HG03342 (cell line): ENCODE data around the gene STAT2.
"Not testable (repeated sequence)": the region's sequence is repeated elsewhere in the genome, so short reads cannot be mapped to it uniquely, and the experiment has no call there.

Experiments used
- ATAC-seq: cut with Tn5 transposase; IDR thresholded peaks from one replicate; pipeline ENCODE4 v1.9.1; 2021; ENCODE audit warnings: mild to moderate bottlenecking, moderate library complexity; ENCODE audit not compliant: unreplicated experiment

The STAT2 gene

GRCh38 chr12:56359851-56360767, at the start of gene STAT2:
Gene STAT2, minus strand, starts transcription at chr12:56360107. Its CDS starts 3,536 bp downstream, at chr12:56356571.
- ATAC-seq, result peak; percentile 93

GRCh38 chr12:56408799-56409417, 49.0 kb upstream of the STAT2 start:
- ATAC-seq, result no peak

GRCh38 chr12:56404227-56404626, 44.3 kb upstream of the STAT2 start:
- not testable (repeated sequence) for ATAC-seq

GRCh38 chr12:56401612-56402011, 41.7 kb upstream of the STAT2 start:
- ATAC-seq, result not testable (repeated sequence)

- not testable (repeated sequence) for ATAC-seq
These were observed 41.2 kb upstream of the STAT2 start for GRCh38 chr12:56401125-56401524.

GRCh38 chr12:56399466-56399865, 39.6 kb upstream of the STAT2 start:
- ATAC-seq, result not testable (repeated sequence)

GRCh38 chr12:56398324-56398723, 38.4 kb upstream of the STAT2 start:
- ATAC-seq, result no peak

- no peak for ATAC-seq
These were observed 32.4 kb upstream of the STAT2 start for GRCh38 chr12:56392331-56392730.

- ATAC-seq, result no peak
These were observed 31.8 kb upstream of the STAT2 start for GRCh38 chr12:56391721-56392120.

- ATAC-seq, result no peak
These were observed 29.5 kb upstream of the STAT2 start for GRCh38 chr12:56389412-56389811.

- ATAC-seq, result no peak
These were observed 27.3 kb upstream of the STAT2 start for GRCh38 chr12:56387152-56387736.

GRCh38 chr12:56385873-56386272, 26.0 kb upstream of the STAT2 start:
- no peak for ATAC-seq

GRCh38 chr12:56382611-56383010, 22.7 kb upstream of the STAT2 start:
- ATAC-seq, result no peak

GRCh38 chr12:56377989-56378316, 18.0 kb upstream of the STAT2 start:
- no peak for ATAC-seq

- ATAC-seq, result no peak
These were observed 17.5 kb upstream of the STAT2 start for GRCh38 chr12:56377310-56377988.

- no peak for ATAC-seq
These were observed 15.9 kb upstream of the STAT2 start for GRCh38 chr12:56375598-56376434.

GRCh38 chr12:56374726-56375597, 15.1 kb upstream of the STAT2 start:
- no peak for ATAC-seq

- no peak for ATAC-seq
These were observed 13.6 kb upstream of the STAT2 start for GRCh38 chr12:56373515-56373914.

- no peak for ATAC-seq
These were observed 7.0 kb upstream of the STAT2 start for GRCh38 chr12:56366948-56367347.
